ENCODE results near the gene TULP1. TPM values are rescaled to one million over a fixed set of nuclear protein-coding genes. Genes with fewer than 3 reads are reported as not detected.

The TULP1 gene
- total RNA-seq, 1 experiment from 2014 or later = not detected

DNA sequence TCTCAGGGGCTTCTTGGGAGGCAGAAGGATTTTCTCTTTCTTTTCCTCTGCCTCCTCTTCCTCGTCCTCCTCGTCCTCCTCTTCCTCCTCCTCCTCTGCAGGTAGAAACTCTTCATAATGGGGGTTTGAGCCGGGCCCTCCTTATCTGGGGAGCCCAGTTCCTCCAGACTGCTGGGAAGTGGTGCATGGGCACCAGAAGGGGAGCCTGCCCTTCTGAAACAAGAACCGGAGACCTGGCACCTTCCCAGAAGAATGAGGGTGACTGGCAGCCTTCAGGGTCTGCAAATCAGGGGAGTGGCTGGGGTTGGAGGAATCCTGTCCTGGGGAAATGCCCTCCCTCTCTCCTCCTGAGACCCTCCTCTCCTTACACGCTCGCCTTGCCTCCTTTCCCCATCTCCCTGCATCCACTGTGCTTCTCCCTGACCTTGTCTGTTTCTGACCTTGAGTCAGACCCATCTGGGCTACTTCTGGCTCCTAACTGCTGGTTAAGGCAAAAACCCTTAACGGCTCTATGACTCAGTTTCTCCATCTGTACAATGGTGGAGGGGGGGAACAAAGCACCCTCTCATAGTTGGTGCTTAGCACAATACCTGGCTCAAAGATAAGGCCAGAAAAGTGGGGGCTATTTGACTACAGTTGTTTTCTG is 1.7 kb downstream of the TULP1 start:
- H2AFZ ChIP-seq (ENCODE audit: low read length) = no peak overlapping the region
- DNase-seq (no peak), ATAC-seq (no peak)
- ChIA-PET CTCF (no interaction called here), POLR2A (ENCODE audit: unreplicated experiment) (no interaction called here)
- H3K4me3 ChIP-seq (ENCODE audit: low read length) = no peak overlapping the region
- H4K20me1 ChIP-seq (ENCODE audit: low read length) = no peaks in the 10 kb centered on the region
- BruUV-seq (replicated peaks) = no TSS peak
- H3K27ac ChIP-seq (ENCODE audit: low read length) = no peak overlapping the region
- H3K9me3 ChIP-seq (ENCODE audit: low read length) = no peaks in the 10 kb centered on the region
- H3K27me3 ChIP-seq (ENCODE audit: low read length) = no peaks in the 10 kb centered on the region
- H3K4me2 ChIP-seq (ENCODE audit: low read length) = no peak overlapping the region
- H3K9me2 ChIP-seq (replicated peaks; ENCODE audit: low read length) = no peaks in the 10 kb centered on the region
- H3K9ac ChIP-seq (ENCODE audit: low read length) = no peak overlapping the region
- intact Hi-C loops (cut with micrococcal nuclease) = no loop called here
- H3K4me1 ChIP-seq (ENCODE audit: insufficient read depth, low read length) = no peaks in the 10 kb centered on the region
- H3F3A ChIP-seq (ENCODE audit: low read length, unreplicated experiment) = no peaks in the 10 kb centered on the region
- no peaks in the 10 kb centered on the region for H3K79me2 ChIP-seq (ENCODE audit: low read length)
- no peak for TF ChIP-seq EZH2phosphoT487 (IDR thresholded peaks at IDR 0.05; ENCODE audit: borderline replicate concordance, low read length)
- no peaks in the 10 kb centered on the region for H3K36me3 ChIP-seq (ENCODE audit: low read depth, low read length)

DNA sequence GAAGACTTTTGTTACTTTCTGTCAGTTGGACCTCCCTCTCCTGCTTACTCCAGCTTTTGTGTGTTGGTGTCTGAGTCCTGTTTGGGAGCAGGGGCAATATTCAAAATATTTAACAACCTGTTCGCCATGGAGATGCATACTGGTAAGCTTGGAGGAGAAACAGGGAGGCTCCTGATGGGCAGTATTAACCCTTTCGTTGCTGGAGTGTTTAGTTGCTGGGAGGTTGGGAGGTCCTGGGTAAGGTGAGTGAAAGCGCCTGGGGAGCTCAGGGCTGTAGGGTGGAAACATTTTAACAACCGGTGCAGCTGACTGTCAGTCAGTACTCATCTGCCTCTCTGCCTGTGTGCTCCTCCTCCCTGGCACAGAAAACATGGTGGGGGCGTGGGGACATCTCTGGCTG is 4.2 kb downstream of the TULP1 start:
- DNase-seq = no peak
- CTCF ChIA-PET = no interaction called here

DNA sequence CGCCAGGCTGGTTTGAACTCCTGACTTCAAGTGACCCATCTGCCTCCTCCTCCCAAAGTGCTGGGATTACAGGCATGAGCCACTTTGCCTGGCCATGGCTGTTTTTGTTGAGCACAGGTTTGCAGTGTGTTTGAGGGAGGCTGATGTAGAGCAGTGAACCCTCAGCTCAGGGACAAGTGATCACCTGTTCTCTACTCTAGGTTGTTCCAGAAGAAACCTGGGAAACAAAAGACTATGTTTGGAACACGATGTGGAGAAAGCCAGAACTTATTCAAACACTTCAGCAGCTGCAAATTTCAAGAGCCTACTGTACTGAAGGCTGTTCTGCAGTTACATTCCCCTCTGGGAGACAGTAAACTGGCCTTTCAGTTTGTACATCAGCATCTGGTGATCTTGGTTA is 4.7 kb downstream of the TULP1 start:
- ChIA-PET POLR2A (ENCODE audit: unreplicated experiment) (interaction anchor here (0.6 kb wide), 1 partner anchor 53 kb away, joined by 3 read pairs; no protein-coding TSS in a partner anchor), CTCF (no interaction called here)
- no peaks in the 10 kb centered on the region for H3K36me3 ChIP-seq (ENCODE audit: low read depth, low read length)
- no peaks in the 10 kb centered on the region for H3K9me2 ChIP-seq (replicated peaks; ENCODE audit: low read length)
- H3K27ac ChIP-seq (ENCODE audit: low read length) = no peak overlapping the region
- intact Hi-C loops (cut with micrococcal nuclease) = no loop called here
- BruUV-seq (replicated peaks) = no TSS peak
- H3K79me2 ChIP-seq (ENCODE audit: low read length) = no peaks in the 10 kb centered on the region
- TF ChIP-seq EZH2phosphoT487 (IDR thresholded peaks at IDR 0.05; ENCODE audit: borderline replicate concordance, low read length) (no peak), EZH2 (IDR thresholded peaks at IDR 0.05; ENCODE audit: low read length, unreplicated experiment) (no peak)
- TF ChIP-seq, protein P1, sequence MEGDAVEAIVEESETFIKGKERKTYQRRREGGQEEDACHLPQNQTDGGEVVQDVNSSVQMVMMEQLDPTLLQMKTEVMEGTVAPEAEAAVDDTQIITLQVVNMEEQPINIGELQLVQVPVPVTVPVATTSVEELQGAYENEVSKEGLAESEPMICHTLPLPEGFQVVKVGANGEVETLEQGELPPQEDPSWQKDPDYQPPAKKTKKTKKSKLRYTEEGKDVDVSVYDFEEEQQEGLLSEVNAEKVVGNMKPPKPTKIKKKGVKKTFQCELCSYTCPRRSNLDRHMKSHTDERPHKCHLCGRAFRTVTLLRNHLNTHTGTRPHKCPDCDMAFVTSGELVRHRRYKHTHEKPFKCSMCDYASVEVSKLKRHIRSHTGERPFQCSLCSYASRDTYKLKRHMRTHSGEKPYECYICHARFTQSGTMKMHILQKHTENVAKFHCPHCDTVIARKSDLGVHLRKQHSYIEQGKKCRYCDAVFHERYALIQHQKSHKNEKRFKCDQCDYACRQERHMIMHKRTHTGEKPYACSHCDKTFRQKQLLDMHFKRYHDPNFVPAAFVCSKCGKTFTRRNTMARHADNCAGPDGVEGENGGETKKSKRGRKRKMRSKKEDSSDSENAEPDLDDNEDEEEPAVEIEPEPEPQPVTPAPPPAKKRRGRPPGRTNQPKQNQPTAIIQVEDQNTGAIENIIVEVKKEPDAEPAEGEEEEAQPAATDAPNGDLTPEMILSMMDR (conservative IDR thresholded peaks at IDR 0.05; ENCODE audit: low read depth, low read length) = no peak
- no peak overlapping the region for H3K4me2 ChIP-seq (ENCODE audit: low read length)
- H3K27me3 ChIP-seq (ENCODE audit: low read length) = no peaks in the 10 kb centered on the region
- no peaks in the 10 kb centered on the region for H3F3A ChIP-seq (ENCODE audit: low read length, unreplicated experiment)
- H2AFZ ChIP-seq (ENCODE audit: low read length) = no peak overlapping the region
- no peak overlapping the region for H3K4me3 ChIP-seq (ENCODE audit: low read length)
- no peaks in the 10 kb centered on the region for H3K4me1 ChIP-seq (ENCODE audit: insufficient read depth, low read length)
- H3K9ac ChIP-seq (ENCODE audit: low read length) = no peak overlapping the region
- ATAC-seq (0 out of 2 replicates have a peak, but pooled peaks have one; percentile 24), DNase-seq (no peak)
- H4K20me1 ChIP-seq (ENCODE audit: low read length) = no peaks in the 10 kb centered on the region
- H3K9me3 ChIP-seq (ENCODE audit: low read length) = no peaks in the 10 kb centered on the region

More for the DNA sequence above, 4.2 kb downstream of the TULP1 start:
- POLR2A ChIA-PET (ENCODE audit: unreplicated experiment) = interaction anchor here (0.6 kb wide), 1 partner anchor 52 kb away, joined by 3 read pairs; no protein-coding TSS in a partner anchor
- H3K79me2 ChIP-seq (ENCODE audit: low read length) = no peaks in the 10 kb centered on the region
- ATAC-seq = no peak
- no TSS peak for BruUV-seq (replicated peaks)
- no peaks in the 10 kb centered on the region for H3K9me2 ChIP-seq (replicated peaks; ENCODE audit: low read length)
- H3K9me3 ChIP-seq (ENCODE audit: low read length) = no peaks in the 10 kb centered on the region
- H3K27me3 ChIP-seq (ENCODE audit: low read length) = no peaks in the 10 kb centered on the region
- no peak overlapping the region for H3K27ac ChIP-seq (ENCODE audit: low read length)
- intact Hi-C loops (cut with micrococcal nuclease) = no loop called here
- no peaks in the 10 kb centered on the region for H3K36me3 ChIP-seq (ENCODE audit: low read depth, low read length)
- H3K4me3 ChIP-seq (ENCODE audit: low read length) = no peak overlapping the region
- TF ChIP-seq, protein P1 (conservative IDR thresholded peaks at IDR 0.05; ENCODE audit: low read depth, low read length) = no peak
- TF ChIP-seq EZH2phosphoT487 (IDR thresholded peaks at IDR 0.05; ENCODE audit: borderline replicate concordance, low read length) (no peak), EZH2 (IDR thresholded peaks at IDR 0.05; ENCODE audit: low read length, unreplicated experiment) (no peak)
- no peak overlapping the region for H3K9ac ChIP-seq (ENCODE audit: low read length)
- no peaks in the 10 kb centered on the region for H3F3A ChIP-seq (ENCODE audit: low read length, unreplicated experiment)
- no peaks in the 10 kb centered on the region for H3K4me1 ChIP-seq (ENCODE audit: insufficient read depth, low read length)
- H2AFZ ChIP-seq (ENCODE audit: low read length) = no peak overlapping the region
- H4K20me1 ChIP-seq (ENCODE audit: low read length) = no peaks in the 10 kb centered on the region
- no peak overlapping the region for H3K4me2 ChIP-seq (ENCODE audit: low read length)
